HG03565 (cell line): Measurements from ENCODE around the gene SLC30A4.
"Not testable (repeated sequence)": the region's sequence is repeated elsewhere in the genome, so short reads cannot be mapped to it uniquely, and the experiment has no call there.

Experiments used
- ATAC-seq: cut with Tn5 transposase; IDR thresholded peaks from one replicate; pipeline ENCODE4 v1.9.1; 2021; ENCODE audit warnings: mild to moderate bottlenecking, moderate library complexity; ENCODE audit not compliant: unreplicated experiment

Gene SLC30A4

GRCh38 chr15:45522328-45523165, at the start of gene SLC30A4:
TSS of gene SLC30A4 (minus strand) at chr15:45522755. CDS start at chr15:45522354, 401 bp downstream.
- peak; percentile 45 for ATAC-seq

GRCh38 chr15:45555934-45556608, 33.5 kb upstream of the SLC30A4 start:
- ATAC-seq: no peak

- no peak for ATAC-seq
These were observed 29.1 kb upstream of the SLC30A4 start for GRCh38 chr15:45551676-45552075.

- ATAC-seq: no peak
These were observed 27.9 kb upstream of the SLC30A4 start for GRCh38 chr15:45550436-45550835.

GRCh38 chr15:45549541-45550220, 27.1 kb upstream of the SLC30A4 start:
- no peak for ATAC-seq

GRCh38 chr15:45548753-45549520, 26.4 kb upstream of the SLC30A4 start:
- no peak for ATAC-seq

- no peak for ATAC-seq
These were observed 24.2 kb upstream of the SLC30A4 start for GRCh38 chr15:45546789-45547188.

- no peak for ATAC-seq
These were observed 21.9 kb upstream of the SLC30A4 start for GRCh38 chr15:45544266-45545023.

- no peak for ATAC-seq
These were observed 20.5 kb upstream of the SLC30A4 start for GRCh38 chr15:45543051-45543450.

GRCh38 chr15:45540531-45540930, 18.0 kb upstream of the SLC30A4 start:
- no peak for ATAC-seq

GRCh38 chr15:45539680-45540079, 17.1 kb upstream of the SLC30A4 start:
- ATAC-seq: no peak

GRCh38 chr15:45536934-45537333, 14.4 kb upstream of the SLC30A4 start:
- no peak for ATAC-seq

- no peak for ATAC-seq
These were observed 13.0 kb upstream of the SLC30A4 start for GRCh38 chr15:45535486-45536042.

- ATAC-seq: no peak
These were observed 12.3 kb upstream of the SLC30A4 start for GRCh38 chr15:45534821-45535220.

- not testable (repeated sequence) for ATAC-seq
These were observed 10.3 kb upstream of the SLC30A4 start for GRCh38 chr15:45532892-45533291.

GRCh38 chr15:45529613-45530012, 7.1 kb upstream of the SLC30A4 start:
- ATAC-seq: no peak

GRCh38 chr15:45527086-45527485, 4.5 kb upstream of the SLC30A4 start:
- ATAC-seq: no peak

GRCh38 chr15:45523166-45523460, 558 bp upstream of the SLC30A4 start:
- no peak for ATAC-seq

- no peak for ATAC-seq
These were observed 793 bp downstream of the SLC30A4 start for GRCh38 chr15:45521596-45522327.
